A172 (cell line): Measurements from ENCODE around the gene EXD3. TPM values are rescaled to one million over a fixed set of nuclear protein-coding genes. Genes with fewer than 3 reads are reported as not detected.

Experiments used
- DNase-seq: peaks from one replicate; pipeline ENCODE4 v3.0.0-alpha.2; 2015; ENCODE audit warnings: low spot score
- total RNA-seq: library from RNA; depleted of rRNA; stranded (reverse); fragments of >200 nt; shearing (Covaris generic); gene quantifications from 2 replicates; pipeline ENCODE4 v1.2.3, GENCODE V29; 2014

EXD3 gene
- total RNA-seq, 1 experiment from 2014 or later: 3.4 TPM

DNA sequence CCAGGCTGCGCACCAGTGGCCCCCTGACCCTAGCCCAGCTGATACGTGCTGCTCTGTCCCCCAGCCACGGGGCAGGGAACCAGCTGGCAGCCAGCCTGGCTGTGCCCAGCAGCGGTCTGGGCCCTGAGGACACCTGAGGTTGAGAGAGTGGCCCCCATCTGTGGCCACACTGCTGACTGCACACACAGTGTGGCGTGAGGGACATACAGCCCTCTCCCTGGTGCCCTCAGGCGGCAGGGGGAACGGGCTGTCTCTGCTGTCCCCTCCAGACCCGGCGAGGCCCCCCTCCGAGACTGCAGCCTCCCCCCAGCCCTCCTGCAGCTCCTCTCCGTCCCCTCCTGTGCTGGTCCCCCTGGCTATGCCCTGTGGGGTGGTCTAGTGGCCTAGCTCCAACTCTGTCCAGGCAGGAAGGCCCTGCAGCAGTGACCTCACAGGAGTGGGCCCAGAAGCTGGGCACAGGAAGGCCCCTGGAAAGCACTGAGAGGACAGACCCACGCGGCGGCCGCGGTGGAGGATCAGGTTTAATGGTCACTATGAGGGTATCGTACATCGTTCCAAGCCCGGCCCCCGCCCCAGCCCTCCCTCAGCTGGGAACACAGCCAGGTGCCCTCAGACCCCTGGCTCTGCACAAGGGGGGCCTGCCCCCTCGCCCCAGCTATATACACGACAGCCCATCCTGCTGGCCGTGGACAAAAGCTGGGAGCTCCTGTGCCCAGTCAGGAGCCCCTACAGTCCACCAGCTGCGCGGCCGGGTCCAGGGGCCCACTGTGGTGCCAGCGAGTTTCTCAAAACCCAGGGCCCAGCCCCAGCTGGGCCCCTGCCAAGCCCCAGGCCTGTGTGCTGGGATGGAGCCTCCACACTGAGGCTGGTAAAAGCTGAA is 25.0 kb upstream of the EXD3 start:
- no peak for DNase-seq

- no peak for DNase-seq
Measured at GRCh38 chr9:137446851-137447471, 24.0 kb upstream of the EXD3 start.

DNA sequence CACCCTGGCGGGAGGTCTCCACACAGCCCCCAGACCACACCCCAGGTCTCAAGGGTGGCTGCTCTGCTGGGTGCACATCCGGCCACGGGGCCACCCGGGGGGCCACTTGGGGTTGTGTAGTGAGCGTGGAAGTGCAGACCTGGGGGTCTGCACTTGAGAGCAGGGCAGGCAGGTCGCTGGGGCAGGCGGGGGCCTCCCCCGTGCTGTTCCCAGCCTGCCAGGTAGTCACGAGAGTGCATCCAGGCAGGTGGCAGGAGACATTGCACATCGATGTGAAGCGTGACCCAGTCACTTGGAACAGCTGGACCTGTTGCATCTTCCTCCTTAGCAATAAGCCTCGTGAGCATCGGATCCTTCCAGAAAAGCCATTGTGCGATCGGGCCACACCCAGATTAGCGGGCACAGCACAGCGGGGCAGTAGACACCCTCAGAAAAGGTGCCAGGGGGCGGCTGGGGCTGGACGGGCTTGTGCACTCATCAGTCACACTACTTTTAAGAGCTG is 23.0 kb upstream of the EXD3 start:
- no peak for DNase-seq

GRCh38 chr9:137445275-137445807 is 22.4 kb upstream of the EXD3 start:
- peak; percentile 87 for DNase-seq

DNA sequence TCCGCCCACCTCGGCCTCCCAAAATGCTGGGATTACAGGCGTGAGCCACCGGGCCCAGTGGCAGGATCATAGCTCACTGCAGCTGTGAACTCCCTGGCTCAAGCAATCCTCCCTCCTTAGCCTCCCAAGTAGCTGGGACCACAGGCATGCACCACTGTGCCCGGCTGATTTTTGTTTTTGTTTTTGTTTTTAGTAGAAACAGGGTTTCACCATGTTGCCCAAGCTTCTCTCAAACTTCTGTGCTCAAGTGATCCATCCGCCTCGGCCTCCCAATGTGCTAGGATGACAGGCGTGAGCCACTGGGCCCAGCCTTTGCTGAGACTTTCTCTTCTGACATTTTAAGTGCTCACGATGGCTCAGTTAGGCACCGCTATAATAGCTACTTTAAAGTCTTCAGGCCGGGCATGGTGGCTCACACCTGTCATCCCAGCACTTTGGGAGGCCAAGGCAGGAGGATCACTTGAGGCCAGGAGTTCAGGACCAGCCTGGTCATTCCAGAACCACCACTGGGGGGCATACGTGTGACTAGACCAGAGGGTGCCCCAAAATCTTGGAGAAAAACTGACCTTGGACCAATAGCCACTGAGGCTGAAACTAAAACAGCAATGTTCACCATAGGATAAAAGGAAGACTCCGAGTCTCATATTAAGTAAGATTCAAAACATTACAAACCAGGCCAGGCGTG is 21.3 kb upstream of the EXD3 start:
- DNase-seq: no peak

GRCh38 chr9:137441935-137442321 is 19.0 kb upstream of the EXD3 start:
- no peak for DNase-seq

- peak; percentile 54 for DNase-seq
Measured at GRCh38 chr9:137441289-137441934, 18.4 kb upstream of the EXD3 start, which contains the start of gene ENTPD8. Gene ENTPD8, minus strand, starts transcription at chr9:137441357. Its CDS starts 3,072 bp downstream, at chr9:137438285.

GRCh38 chr9:137439158-137439714 is 16.3 kb upstream of the EXD3 start:
- DNase-seq: no peak

DNA sequence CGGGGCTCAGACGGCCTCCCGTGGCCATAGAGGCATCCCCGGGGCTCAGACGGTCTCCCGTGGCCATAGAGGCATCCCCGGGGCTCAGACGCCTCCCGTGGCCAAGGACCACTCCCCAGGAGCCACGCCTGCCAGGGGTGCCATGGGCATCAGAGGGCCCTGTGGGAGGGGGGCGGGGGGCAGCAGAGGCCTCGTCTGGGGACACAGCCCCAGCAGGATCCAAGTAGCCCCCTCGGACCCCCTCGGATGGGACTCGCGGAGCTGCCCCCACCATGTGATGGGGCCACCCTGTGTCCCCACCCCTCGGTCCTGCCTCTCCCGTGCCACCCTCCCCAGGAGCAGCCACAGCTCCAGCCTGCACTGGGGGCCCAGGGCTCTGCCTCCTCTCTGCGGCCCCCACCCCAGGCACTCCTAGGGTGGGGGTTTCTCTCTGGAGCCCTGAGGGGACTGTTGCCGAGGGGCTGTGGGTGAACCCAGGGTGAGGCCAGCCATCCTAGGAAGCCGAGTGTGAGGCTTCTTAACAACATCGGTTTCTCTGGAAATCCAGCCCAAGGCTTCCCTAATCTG is 15.7 kb upstream of the EXD3 start:
- DNase-seq: no peak

DNA sequence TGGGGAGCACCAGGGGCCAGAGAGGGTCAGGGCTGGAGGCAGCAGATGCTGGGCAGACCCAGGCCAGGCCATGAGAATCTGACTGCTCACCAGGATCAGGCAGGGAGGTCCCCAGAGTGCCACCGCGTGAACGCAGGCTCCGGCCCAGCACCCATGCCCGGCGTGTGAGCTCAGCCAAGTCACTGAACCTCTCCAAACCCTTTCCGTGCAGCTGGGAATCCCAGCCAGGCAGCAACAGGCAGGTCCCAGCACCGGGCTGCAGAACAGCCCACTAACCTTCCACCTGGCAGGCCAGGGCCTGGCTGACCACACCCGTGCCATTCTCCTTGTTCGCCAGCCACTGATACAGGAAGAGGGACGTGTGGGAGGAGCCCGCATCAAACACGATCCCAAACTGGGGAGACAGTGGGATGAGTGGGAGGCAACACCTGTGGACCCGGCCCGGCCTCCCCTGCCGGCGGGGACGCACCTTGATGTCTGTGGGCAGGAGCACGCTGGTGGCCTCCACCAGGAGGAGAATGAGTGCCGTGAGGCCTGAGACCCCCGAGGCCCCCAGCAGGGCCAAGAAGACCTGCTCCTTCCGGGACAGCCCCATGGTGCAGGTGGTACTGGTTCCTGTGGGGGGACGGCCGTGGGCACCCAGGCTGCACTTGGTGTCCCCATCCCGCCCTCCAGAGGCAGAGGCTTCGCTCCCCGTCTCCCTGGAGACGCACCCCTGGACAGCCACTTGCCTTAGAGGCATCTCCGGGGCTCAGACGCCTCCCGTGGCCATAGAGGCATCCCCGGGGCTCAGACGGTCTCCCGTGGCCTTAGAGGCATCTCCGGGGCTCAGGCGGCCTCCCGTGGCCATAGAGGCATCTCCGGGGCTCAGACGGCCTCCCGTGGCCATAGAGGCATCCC is 15.0 kb upstream of the EXD3 start:
- DNase-seq: no peak

DNA sequence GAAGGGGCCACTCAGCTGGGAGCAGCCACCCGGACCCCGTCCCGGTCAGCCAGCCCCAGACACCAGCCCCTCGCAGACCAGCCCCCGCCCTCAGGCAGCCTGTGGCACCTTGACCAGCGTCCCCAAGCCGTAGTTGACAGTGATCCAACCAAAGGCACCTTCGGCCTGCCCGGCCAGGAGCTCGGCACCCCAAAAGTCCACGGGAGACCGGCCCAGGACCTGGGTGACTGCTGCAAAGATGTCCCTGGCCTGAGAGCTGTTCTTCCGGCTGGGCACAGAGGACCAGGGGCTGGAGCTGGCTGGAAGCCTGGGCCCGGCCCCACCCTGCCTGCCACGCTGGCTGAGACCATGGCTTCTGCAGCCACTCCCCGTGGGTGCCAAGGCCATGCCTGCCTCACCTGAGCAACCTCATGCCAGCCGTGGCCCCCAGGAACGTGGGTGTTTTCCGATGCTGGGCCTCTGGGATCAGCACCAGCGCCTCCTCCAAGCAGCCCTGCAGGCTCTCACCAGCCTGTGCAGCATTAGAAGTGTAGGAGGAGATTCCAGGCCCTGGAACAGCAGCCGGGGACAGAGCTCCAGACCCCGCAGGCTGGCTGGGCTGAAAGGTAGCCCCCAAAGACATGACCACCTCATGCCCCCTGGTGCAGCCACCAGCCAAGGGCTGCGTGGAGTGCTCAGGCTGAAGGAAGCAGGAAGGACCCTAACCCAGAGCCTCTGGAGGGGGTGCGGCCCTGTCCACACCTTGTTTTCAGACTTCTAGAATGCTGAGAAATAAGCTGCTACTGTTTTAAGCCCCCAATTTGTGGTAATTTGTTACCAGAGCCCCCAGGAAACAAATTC is 14.0 kb upstream of the EXD3 start:
- DNase-seq: no peak

GRCh38 chr9:137435980-137436760 is 13.2 kb upstream of the EXD3 start:
- DNase-seq: peak; percentile 93

DNA sequence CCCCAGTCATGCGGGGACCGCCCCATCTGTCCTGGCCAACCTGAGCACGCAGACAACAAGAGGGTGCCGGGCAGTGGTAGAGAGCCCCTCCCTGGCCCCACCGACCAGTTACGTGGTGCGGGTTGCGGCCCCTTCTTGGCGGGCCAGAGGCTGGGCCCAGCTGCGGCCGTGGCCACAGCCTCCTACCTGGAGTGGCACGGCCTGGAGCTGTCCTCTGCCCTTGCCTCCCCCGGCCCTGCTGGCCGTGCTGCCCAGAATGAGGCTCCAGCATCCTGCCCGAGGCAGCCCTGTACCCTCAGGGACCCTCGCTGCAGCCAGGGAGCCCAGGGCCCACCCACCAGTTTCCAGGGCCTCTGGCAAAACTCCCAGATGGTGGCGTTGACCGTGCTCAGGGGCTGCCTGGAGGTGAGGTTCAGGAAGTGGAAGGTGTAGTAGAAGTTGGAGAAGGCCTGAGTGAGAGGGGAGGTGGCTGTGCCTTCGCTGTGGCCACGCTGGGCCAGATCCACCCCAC is 12.5 kb upstream of the EXD3 start:
- no peak for DNase-seq

DNA sequence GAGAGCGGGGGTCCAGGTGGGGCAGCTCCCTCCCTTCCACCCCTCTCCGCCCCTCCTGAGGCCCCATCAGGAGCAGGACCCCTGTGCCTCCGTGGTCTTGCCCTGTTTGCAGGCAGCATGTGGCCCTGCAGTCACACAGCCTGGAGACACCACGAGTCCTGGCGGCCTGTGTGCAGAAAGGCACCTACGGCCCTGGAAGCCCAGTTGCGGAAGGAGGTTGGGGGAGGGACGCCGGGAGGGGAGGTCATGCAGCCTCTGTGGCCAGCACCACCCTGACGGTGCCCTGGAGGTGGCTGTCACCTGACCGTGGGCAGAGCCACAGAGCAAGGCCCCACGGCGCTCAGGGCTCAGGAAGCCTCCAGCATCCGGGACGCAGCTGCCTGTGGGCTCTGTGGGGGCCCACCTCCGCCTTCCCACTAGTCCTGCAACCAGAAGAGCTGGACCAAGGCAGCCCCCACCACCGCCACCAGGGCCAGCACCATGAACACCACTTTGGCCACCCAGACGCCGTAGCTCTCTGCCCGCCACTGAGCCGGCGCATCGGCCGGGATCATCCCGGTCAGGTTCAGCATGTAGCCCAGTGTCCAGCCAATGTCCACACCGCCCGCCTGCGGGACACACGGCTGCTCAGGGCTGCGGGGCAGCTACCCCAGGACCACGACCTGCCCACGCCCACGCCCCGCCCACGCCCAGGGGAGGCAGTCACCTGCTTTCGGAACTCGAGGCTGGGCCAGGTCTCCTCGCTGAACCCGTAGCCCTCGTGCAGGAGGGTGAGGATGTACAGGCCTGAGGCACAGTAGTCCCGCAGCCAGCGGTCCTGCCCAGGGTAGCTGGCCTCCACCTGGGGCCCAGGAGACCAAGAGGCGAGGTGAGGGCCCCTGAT is 11.8 kb upstream of the EXD3 start:
- DNase-seq: no peak

DNA sequence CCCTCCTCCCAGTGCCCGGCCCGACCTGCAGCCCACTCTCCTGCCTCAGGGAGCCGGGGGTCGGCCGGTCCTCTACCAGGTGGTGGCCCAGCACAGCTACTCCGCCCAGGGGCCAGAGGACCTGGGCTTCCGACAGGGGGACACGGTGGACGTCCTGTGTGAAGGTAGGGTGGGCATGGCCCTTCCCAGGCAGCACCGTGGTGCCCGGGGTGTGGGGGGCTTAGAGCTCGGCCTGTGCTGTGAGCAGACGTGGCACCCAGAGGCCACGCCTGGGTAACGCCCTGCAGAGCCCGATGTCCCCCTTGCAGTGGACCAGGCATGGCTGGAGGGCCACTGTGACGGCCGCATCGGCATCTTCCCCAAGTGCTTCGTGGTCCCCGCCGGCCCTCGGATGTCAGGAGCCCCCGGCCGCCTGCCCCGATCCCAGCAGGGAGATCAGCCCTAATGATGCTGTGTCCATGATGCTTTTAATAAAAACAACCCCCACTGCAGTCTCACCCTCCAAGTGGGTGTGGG is 11.0 kb upstream of the EXD3 start:
- no peak for DNase-seq

DNA sequence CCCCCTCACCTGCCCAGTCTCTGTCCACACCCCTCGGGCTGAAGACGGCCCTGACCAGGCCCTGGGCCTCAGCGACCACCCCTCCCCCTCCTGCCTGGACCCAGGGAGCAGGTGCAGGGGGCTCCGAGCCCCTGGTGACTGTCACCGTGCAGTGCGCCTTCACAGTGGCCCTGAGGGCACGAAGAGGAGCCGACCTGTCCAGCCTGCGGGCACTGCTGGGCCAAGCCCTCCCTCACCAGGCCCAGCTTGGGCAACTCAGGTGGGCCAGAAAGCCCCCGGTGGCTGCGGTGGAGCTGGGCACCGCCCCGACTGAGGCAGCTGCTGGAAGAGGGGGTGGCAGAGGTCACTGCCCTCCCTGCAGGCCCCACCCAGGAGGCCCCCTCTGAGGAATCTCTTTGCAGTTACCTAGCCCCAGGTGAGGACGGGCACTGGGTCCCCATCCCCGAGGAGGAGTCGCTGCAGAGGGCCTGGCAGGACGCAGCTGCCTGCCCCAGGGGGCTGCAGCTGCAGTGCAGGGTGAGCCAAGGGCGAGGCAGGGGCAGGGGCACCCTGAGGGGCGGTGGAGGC is 10.5 kb upstream of the EXD3 start:
- DNase-seq: no peak
